ENCODE measurements around the gene CERT1. TPM values are rescaled to one million over a fixed set of nuclear protein-coding genes. Genes with fewer than 3 reads are reported as not detected.

The CERT1 gene
- total and polyA plus RNA-seq, 2 donors (not counting 3 experiments of a cell fraction or from before 2014, with no cell fraction given), result 8.0 to 21.3 TPM

- no peak overlapping the region for H3K4me3 ChIP-seq (replicated peaks in 1 of 3; ENCODE audit: insufficient read depth in 1 of 3, low read depth in 1 of 3, low read length in 3 of 3)
- no peak overlapping the region for H3K9ac ChIP-seq (replicated peaks; ENCODE audit: extremely low read depth, insufficient read depth, low read length)
- H4K20me1 ChIP-seq (replicated peaks; ENCODE audit: control insufficient read depth, extremely low read depth, insufficient read depth, low read length), result peaks cover 2% of the 10 kb centered on the region
- peaks cover 8% of the 10 kb centered on the region for H3K4me1 ChIP-seq (ENCODE audit: control insufficient read depth, extremely low read depth, insufficient read depth, low read length)
- no peak overlapping the region for H3K27ac ChIP-seq (ENCODE audit: insufficient read depth, low read depth, low read length)
- TF ChIP-seq JUN (IDR thresholded peaks at IDR 0.05; ENCODE audit: borderline replicate concordance, insufficient read depth, insufficient read length, low read depth) (no peak), EZH2 (IDR thresholded peaks at IDR 0.05; ENCODE audit: borderline replicate concordance, low read depth, low read length, severe bottlenecking) (no peak), MYC (IDR thresholded peaks at IDR 0.05; ENCODE audit: low read depth, low read length) (no peak), CTCF (IDR thresholded peaks at IDR 0.05; ENCODE audit: extremely low read depth in 1 of 2, insufficient read depth in 1 of 2, low read depth in 1 of 2, low read length in 2 of 2) (no peak), FOS (IDR thresholded peaks at IDR 0.05; ENCODE audit: borderline replicate concordance, insufficient read depth, low read length) (no peak), GATA2 (IDR thresholded peaks at IDR 0.05; ENCODE audit: insufficient read depth, insufficient read length, low read depth, low read length) (no peak), MAX (IDR thresholded peaks at IDR 0.05; ENCODE audit: insufficient read depth, insufficient read length) (no peak), POLR2AphosphoS5 (IDR thresholded peaks at IDR 0.05; ENCODE audit: insufficient read depth, low read depth, low read length) (no peak), POLR2A (IDR thresholded peaks at IDR 0.05; ENCODE audit: low read depth, low read length) (no peak)
- no peak overlapping the region for H3K4me2 ChIP-seq (ENCODE audit: insufficient read depth, low read length)
- no peak for FAIRE-seq
- CTCF ChIA-PET, result no interaction called here
- no peak for DNase-seq (ENCODE audit: low read depth, low spot score)
- H3K79me2 ChIP-seq (ENCODE audit: control insufficient read depth, insufficient read depth, low read length), result peaks cover 18% of the 10 kb centered on the region
- H3K27me3 ChIP-seq (ENCODE audit: control insufficient read depth in 2 of 2, insufficient read depth in 2 of 2, low read length in 2 of 2), result no peaks in the 10 kb centered on the region
- H3K9me1 ChIP-seq (replicated peaks; ENCODE audit: control insufficient read depth, extremely low read depth, insufficient read depth, low read length), result no peaks in the 10 kb centered on the region
- no peaks in the 10 kb centered on the region for H3K9me3 ChIP-seq (replicated peaks; ENCODE audit: control insufficient read depth, insufficient read depth, low read length)
- H3K36me3 ChIP-seq (ENCODE audit: control insufficient read depth in 2 of 2, extremely low read depth in 1 of 2, insufficient read depth in 2 of 2, low read length in 2 of 2), result no peaks in the 10 kb centered on the region
- dilution Hi-C loops (cut with MboI; ENCODE audit: extremely low pct_ligation_motif_present, low sequenced_read_pairs) (no loop called here), intact Hi-C loops (cut with micrococcal nuclease) (no loop called here)
- no TSS peak for BruUV-seq (replicated peaks)
- no peak overlapping the region for H2AFZ ChIP-seq (ENCODE audit: low read depth, low read length)
- POLR2A ChIA-PET, result no interaction called here
These were observed 49.8 kb downstream of the CERT1 start for GRCh38 chr5:75461679-75462078.

Data from endothelial cell of umbilical vein (primary cell).